CD14-positive monocyte (primary cell): ENCODE data around the gene RBM28. TPM values are rescaled to one million over a fixed set of nuclear protein-coding genes. Genes with fewer than 3 reads are reported as not detected.
A peak's percentile ranks its signal among the peaks of the same experiment; 100 is the strongest.

ENCODE experiments used
- DNase-seq, 3 donors: peaks; one replicate each; pipeline ENCODE4 v3.0.0-alpha.2; 2011 to 2022
- H2AFZ ChIP-seq: 2 replicates; pipeline ENCODE4 v1.6.0; 2012; ENCODE audit warnings: mild to moderate bottlenecking, low read depth, low read length, inconsistent platforms; ENCODE audit not compliant: insufficient read depth, poor library complexity, severe bottlenecking
- H3K27ac ChIP-seq, 2 donors: 1 replicate in 1 of 2; 2 replicates in 1 of 2; pipeline ENCODE4 v1.5.1; 2012 to 2013; ENCODE audit warnings: low read length in 2 of 2, control low read depth in 1 of 2, inconsistent platforms in 1 of 2, low read depth in 1 of 2, mild to moderate bottlenecking in 1 of 2
- H3K27me3 ChIP-seq, 2 donors: one replicate each; pipeline versions ENCODE4 v1.6.0 to v1.6.1; 2011 to 2013; ENCODE audit warnings: low read length in 2 of 2; ENCODE audit not compliant: control insufficient read depth in 2 of 2, insufficient read depth in 2 of 2
- H3K36me3 ChIP-seq, 2 donors: replicated peaks in 1 of 2; 1 replicate in 1 of 2; 2 replicates in 1 of 2; pipeline versions ENCODE4 v1.5.1 to v1.6.1; 2012 to 2013; ENCODE audit warnings: low read length in 2 of 2, control low read depth in 1 of 2, inconsistent platforms in 1 of 2, mild to moderate bottlenecking in 1 of 2; ENCODE audit not compliant: insufficient read depth in 2 of 2, control insufficient read depth in 1 of 2
- H3K4me1 ChIP-seq, 2 donors: 1 replicate in 1 of 2; 2 replicates in 1 of 2; pipeline versions ENCODE4 v1.5.1 to v1.6.1; 2012 to 2013; ENCODE audit warnings: low read length in 2 of 2, control low read depth in 1 of 2, inconsistent platforms in 1 of 2, mild to moderate bottlenecking in 1 of 2, moderate library complexity in 1 of 2; ENCODE audit not compliant: insufficient read depth in 2 of 2, control insufficient read depth in 1 of 2
- H3K4me2 ChIP-seq: replicated peaks from 2 replicates; pipeline ENCODE3; 2012; ENCODE audit warnings: low read length, moderate library complexity, mild to moderate bottlenecking; ENCODE audit not compliant: poor library complexity, severe bottlenecking; ENCODE audit errors: extremely low read depth
- H3K4me3 ChIP-seq, 3 experiments: fragments of 200-600 bp in 1 of 3; sonication (generic) in 1 of 3; replicated peaks in 1 of 3; 1 replicate in 2 of 3; 2 replicates in 1 of 3; pipeline ENCODE4 v1.5.1; 2011 to 2013; ENCODE audit warnings: low read length in 3 of 3, mild to moderate bottlenecking in 3 of 3, control low read depth in 2 of 3, low read depth in 2 of 3, inconsistent platforms in 1 of 3, moderate library complexity in 1 of 3
- H3K79me2 ChIP-seq: 2 replicates; pipeline ENCODE4 v1.6.0; 2012; ENCODE audit warnings: mild to moderate bottlenecking, control low read depth, inconsistent platforms, low read length, moderate library complexity; ENCODE audit not compliant: insufficient read depth
- H3K9ac ChIP-seq: 2 replicates; pipeline ENCODE4 v1.6.0; 2017; ENCODE audit warnings: low read length, mild to moderate bottlenecking; ENCODE audit not compliant: insufficient read depth, poor library complexity, severe bottlenecking
- H3K9me3 ChIP-seq, 2 donors: replicated peaks in 1 of 2; 1 replicate in 1 of 2; 2 replicates in 1 of 2; pipeline versions ENCODE4 v1.5.1 to v1.6.1; 2012 to 2013; ENCODE audit warnings: low read length in 2 of 2, control low read depth in 1 of 2; ENCODE audit not compliant: control insufficient read depth in 1 of 2, insufficient read depth in 1 of 2
- H4K20me1 ChIP-seq: 2 replicates; pipeline ENCODE4 v1.6.0; 2012; ENCODE audit warnings: mild to moderate bottlenecking, low read length, control low read depth, moderate library complexity; ENCODE audit not compliant: insufficient read depth
- H3K27ac Mint-ChIP-seq, 7 donors: one replicate each; pipeline ENCODE4 v1.8.0; 2020; ENCODE audit warnings: mild to moderate bottlenecking in 7 of 7, mixed read lengths in 7 of 7, moderate library complexity in 6 of 7, inconsistent platforms in 2 of 7
- H3K27me3 Mint-ChIP-seq, 3 donors: one replicate each; pipeline ENCODE4 v1.8.0; 2021 to 2022; ENCODE audit warnings: low read depth in 3 of 3, mild to moderate bottlenecking in 3 of 3, mixed read lengths in 3 of 3, moderate library complexity in 3 of 3, inconsistent platforms in 1 of 3
- H3K36me3 Mint-ChIP-seq, 2 donors: one replicate each; pipeline ENCODE4 v1.8.0; 2020; ENCODE audit warnings: mixed read lengths in 2 of 2, inconsistent platforms in 1 of 2, mild to moderate bottlenecking in 1 of 2
- H3K4me1 Mint-ChIP-seq: one replicate; pipeline ENCODE4 v1.8.0; 2020; ENCODE audit warnings: mild to moderate bottlenecking, mixed read lengths
- H3K4me3 Mint-ChIP-seq, 2 donors: one replicate each; pipeline ENCODE4 v1.8.0; 2020; ENCODE audit warnings: mild to moderate bottlenecking in 2 of 2, mixed read lengths in 2 of 2, moderate library complexity in 1 of 2
- H3K9me3 Mint-ChIP-seq, 7 donors: one replicate each; pipeline ENCODE4 v1.8.0; 2020 to 2022; ENCODE audit warnings: mixed read lengths in 7 of 7, mild to moderate bottlenecking in 6 of 7, moderate library complexity in 6 of 7, inconsistent platforms in 2 of 7
- CTCF ChIP-seq: fragments of 200-600 bp; IDR thresholded peaks from one replicate; pipeline ENCODE4 v1.8.0; 2022; ENCODE audit warnings: antibody characterized with exemption, mild to moderate bottlenecking
- WGBS: methylation state at CpG from one replicate; pipeline ENCODE4 v1.1.5; 2013; ENCODE audit warnings: missing lambda C conversion rate; ENCODE audit not compliant: insufficient coverage; 5-methylcytosine and 5-hydroxymethylcytosine counted together
- intact Hi-C, 2 donors: fragments of 100-400 bp; cut with micrococcal nuclease; formaldehyde crosslinking; loops; one replicate each; pipeline versions ENCODE4 v1.15.0 to v1.15.1; 2023
- polyA plus RNA-seq, 3 donors: library from polyadenylated mRNA; depleted of rRNA in 1 of 3; unstranded in 2 of 3; stranded (reverse) in 1 of 3; fragments of 300-500 nt in 2 of 3; fragments of >200 nt in 1 of 3; fragmentation: Illumina TruSeq in 2 of 3; gene quantifications; 1 replicate in 2 of 3; 2 replicates in 1 of 3; pipeline ENCODE4 v1.2.3, GENCODE V29; 2012 to 2021

Gene RBM28
- polyA plus RNA-seq, 3 donors: 4.0 to 14.4 (median 4.9) TPM

GRCh38 chr7:128323040-128323439, 20.7 kb downstream of the RBM28 start:
- peak overlapping the region in 2 of 7 donors; percentile 28 to 34 for H3K27ac Mint-ChIP-seq
- Histone ChIP-seq H3K36me3 (peaks cover 62 to 95% of the 10 kb centered on the region in 2 donors), H2AFZ (no peak overlapping the region), H3K27ac (no peak overlapping the region), H3K9ac (no peak overlapping the region), H3K4me2 (no peak overlapping the region), H3K4me1 (no peaks in the 10 kb centered on the region), H3K79me2 (no peaks in the 10 kb centered on the region), H3K9me3 (no peaks in the 10 kb centered on the region), H3K27me3 (no peaks in the 10 kb centered on the region), H4K20me1 (no peaks in the 10 kb centered on the region), H3K4me3 (no peak overlapping the region)
- peaks cover 84 to 86% of the 10 kb centered on the region in 2 donors for H3K36me3 Mint-ChIP-seq
- intact Hi-C loops: loop anchor here (5.0 to 10.0 kb wide), 2 partner anchors 616 to 618 kb away; no protein-coding TSS in a partner anchor
- H3K9me3 Mint-ChIP-seq: no peaks in the 10 kb centered on the region
- no peak overlapping the region for H3K4me3 Mint-ChIP-seq
- no peak for TF ChIP-seq CTCF
- H3K27me3 Mint-ChIP-seq: peaks cover 0 to 3% (median 0%) of the 10 kb centered on the region in 3 donors
- peaks cover 2% of the 10 kb centered on the region for H3K4me1 Mint-ChIP-seq
- no peak for DNase-seq

GRCh38 chr7:128322040-128322643, 21.6 kb downstream of the RBM28 start:
- Mint-ChIP-seq H3K4me1 (peaks cover 2% of the 10 kb centered on the region), H3K27me3 (no peaks in the 10 kb centered on the region), H3K4me3 (no peak overlapping the region), H3K36me3 (peaks cover 85 to 86% of the 10 kb centered on the region in 2 donors), H3K9me3 (no peaks in the 10 kb centered on the region), H3K27ac (peak overlapping the region in 1 of 7 donors; percentile 2)
- peak; percentile 47 for TF ChIP-seq CTCF
- intact Hi-C loops: loop anchor here (5.0 to 10.0 kb wide), 2 partner anchors 615 to 617 kb away; no protein-coding TSS in a partner anchor
- H3K4me2 ChIP-seq: no peak overlapping the region
- H4K20me1 ChIP-seq: no peaks in the 10 kb centered on the region
- H3K36me3 ChIP-seq: peaks cover 70 to 95% of the 10 kb centered on the region in 2 donors
- H3K79me2 ChIP-seq: no peaks in the 10 kb centered on the region
- H3K4me3 ChIP-seq: no peak overlapping the region
- 20% methylated on average over 1 of the region's 3 CpGs for WGBS
- H3K9me3 ChIP-seq: no peaks in the 10 kb centered on the region
- DNase-seq: peak in 2 of 3 donors; percentile 17 to 21
- H3K9ac ChIP-seq: no peak overlapping the region
- no peak overlapping the region for H2AFZ ChIP-seq
- no peaks in the 10 kb centered on the region for H3K4me1 ChIP-seq
- H3K27ac ChIP-seq: no peak overlapping the region
- no peaks in the 10 kb centered on the region for H3K27me3 ChIP-seq
